Testis (tissue), 3 donors: ENCODE results near the gene GALNT9. TPM values are rescaled to one million over a fixed set of nuclear protein-coding genes. Genes with fewer than 3 reads are reported as not detected.

ENCODE experiments used
- DNase-seq: peaks from one replicate; pipeline ENCODE4 v3.0.0-alpha.2; 2019
- H3K27ac ChIP-seq, 2 donors: fragments of 200-600 bp; sonication (generic); one replicate each; pipeline ENCODE4 v1.5.1; 2019
- H3K27me3 ChIP-seq: fragments of 200-600 bp; sonication (generic); one replicate; pipeline ENCODE4 v1.5.1; 2019
- H3K36me3 ChIP-seq: fragments of 200-600 bp; sonication (generic); one replicate; pipeline ENCODE4 v1.5.1; 2017; ENCODE audit warnings: low read depth; ENCODE audit errors: missing control alignments
- H3K4me1 ChIP-seq: fragments of 200-600 bp; sonication (generic); one replicate; pipeline ENCODE4 v1.5.1; 2019
- H3K4me3 ChIP-seq, 2 donors: fragments of 200-600 bp; sonication (generic); one replicate each; pipeline ENCODE4 v1.5.1; 2017 to 2019
- H3K9me3 ChIP-seq: fragments of 200-600 bp; sonication (generic); one replicate; pipeline ENCODE4 v1.5.1; 2017
- POLR2A ChIP-seq: fragments of 450-650 bp; IDR thresholded peaks from one replicate; pipeline ENCODE4 v1.6.1; 2017; ENCODE audit warnings: antibody characterized with exemption, mild to moderate bottlenecking, moderate library complexity
- WGBS, 2 donors: methylation state at CpG; one replicate each; pipeline ENCODE4 v1.1.5; 2018; 5-methylcytosine and 5-hydroxymethylcytosine counted together
- intact Hi-C: fragments of 100-400 bp; cut with DNase I; formaldehyde crosslinking; loops from one replicate; pipeline ENCODE4 v1.15.1; 2023; ENCODE audit warnings: low total_unique reads
- polyA plus RNA-seq: library from polyadenylated mRNA; stranded (reverse); fragments of 350-450 nt; fragmentation: Illumina TruSeq; extraction: RNeasy Lipid Tissue Mini Kit (QIAGEN cat#74804); gene quantifications from one replicate; pipeline ENCODE4 v1.2.3, GENCODE V29; 2014; ENCODE audit warnings: low read depth, low replicate concordance; ENCODE audit not compliant: insufficient read depth
- total RNA-seq, 2 donors: library from RNA; depleted of rRNA; stranded (reverse); fragments of >200 nt; gene quantifications; one replicate each; pipeline ENCODE4 v1.2.3, GENCODE V29; 2016
- TF ChIP-seq, protein P1 (sequence below), 3 experiments: fragments of 450-650 bp in 2 of 3; fragments of 200-600 bp in 1 of 3; sonication (generic) in 1 of 3; IDR thresholded peaks; one replicate each; pipeline ENCODE4 v1.5.1; 2016 to 2019; ENCODE audit warnings: antibody characterized with exemption in 3 of 3, mild to moderate bottlenecking in 2 of 3, moderate library complexity in 1 of 3

The GALNT9 gene
- total and polyA plus RNA-seq, 3 donors from 2014 or later = 1.1 to 1.5 (median 1.3) TPM

DNA sequence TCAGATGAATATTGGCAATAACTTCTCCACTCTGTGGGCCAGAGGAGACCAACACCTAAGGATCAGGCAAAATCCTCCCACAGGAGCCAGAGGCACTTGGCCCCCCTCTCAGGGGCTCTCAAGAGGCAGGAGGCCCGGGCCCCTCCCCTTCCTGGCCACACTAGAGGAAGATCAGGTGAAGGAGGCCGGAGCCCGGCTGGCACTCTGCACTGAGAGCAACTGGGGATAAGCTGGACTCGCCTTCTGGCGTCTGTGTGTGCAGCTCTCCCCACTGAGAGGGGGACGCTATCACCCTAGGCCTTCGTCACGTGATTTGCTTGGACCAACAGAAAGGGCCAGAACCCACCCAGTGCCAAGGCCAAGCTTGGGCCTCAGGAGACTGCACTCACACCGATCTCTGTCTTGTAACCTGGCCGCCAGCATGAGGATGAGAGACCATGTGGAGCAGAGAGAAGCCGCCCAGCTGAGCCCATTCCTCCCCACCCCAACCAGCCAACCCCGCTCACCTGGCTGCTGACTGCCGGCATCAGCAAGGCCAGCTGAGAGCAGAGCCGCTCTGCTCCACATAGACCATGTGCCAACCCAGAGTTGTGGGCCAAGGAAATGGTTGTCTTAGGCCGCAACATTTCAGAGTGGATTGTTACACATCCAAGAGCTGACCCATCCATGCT lies 121.1 kb downstream of the GALNT9 start:
- Histone ChIP-seq H3K36me3 (no peaks in the 10 kb centered on the region), H3K4me3 (no peak overlapping the region), H3K4me1 (peaks cover 3% of the 10 kb centered on the region), H3K9me3 (no peaks in the 10 kb centered on the region), H3K27ac (no peak overlapping the region), H3K27me3 (no peaks in the 10 kb centered on the region)
- intact Hi-C loops = no loop called here
- TF ChIP-seq POLR2A = no peak
- TF ChIP-seq, protein P1, sequence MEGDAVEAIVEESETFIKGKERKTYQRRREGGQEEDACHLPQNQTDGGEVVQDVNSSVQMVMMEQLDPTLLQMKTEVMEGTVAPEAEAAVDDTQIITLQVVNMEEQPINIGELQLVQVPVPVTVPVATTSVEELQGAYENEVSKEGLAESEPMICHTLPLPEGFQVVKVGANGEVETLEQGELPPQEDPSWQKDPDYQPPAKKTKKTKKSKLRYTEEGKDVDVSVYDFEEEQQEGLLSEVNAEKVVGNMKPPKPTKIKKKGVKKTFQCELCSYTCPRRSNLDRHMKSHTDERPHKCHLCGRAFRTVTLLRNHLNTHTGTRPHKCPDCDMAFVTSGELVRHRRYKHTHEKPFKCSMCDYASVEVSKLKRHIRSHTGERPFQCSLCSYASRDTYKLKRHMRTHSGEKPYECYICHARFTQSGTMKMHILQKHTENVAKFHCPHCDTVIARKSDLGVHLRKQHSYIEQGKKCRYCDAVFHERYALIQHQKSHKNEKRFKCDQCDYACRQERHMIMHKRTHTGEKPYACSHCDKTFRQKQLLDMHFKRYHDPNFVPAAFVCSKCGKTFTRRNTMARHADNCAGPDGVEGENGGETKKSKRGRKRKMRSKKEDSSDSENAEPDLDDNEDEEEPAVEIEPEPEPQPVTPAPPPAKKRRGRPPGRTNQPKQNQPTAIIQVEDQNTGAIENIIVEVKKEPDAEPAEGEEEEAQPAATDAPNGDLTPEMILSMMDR (IDR thresholded peaks at IDR 0.05) = no peak
- 95 to 100% methylated on average over 6 to 15 of the region's 15 CpGs for WGBS, 2 donors
- no peak for DNase-seq

DNA sequence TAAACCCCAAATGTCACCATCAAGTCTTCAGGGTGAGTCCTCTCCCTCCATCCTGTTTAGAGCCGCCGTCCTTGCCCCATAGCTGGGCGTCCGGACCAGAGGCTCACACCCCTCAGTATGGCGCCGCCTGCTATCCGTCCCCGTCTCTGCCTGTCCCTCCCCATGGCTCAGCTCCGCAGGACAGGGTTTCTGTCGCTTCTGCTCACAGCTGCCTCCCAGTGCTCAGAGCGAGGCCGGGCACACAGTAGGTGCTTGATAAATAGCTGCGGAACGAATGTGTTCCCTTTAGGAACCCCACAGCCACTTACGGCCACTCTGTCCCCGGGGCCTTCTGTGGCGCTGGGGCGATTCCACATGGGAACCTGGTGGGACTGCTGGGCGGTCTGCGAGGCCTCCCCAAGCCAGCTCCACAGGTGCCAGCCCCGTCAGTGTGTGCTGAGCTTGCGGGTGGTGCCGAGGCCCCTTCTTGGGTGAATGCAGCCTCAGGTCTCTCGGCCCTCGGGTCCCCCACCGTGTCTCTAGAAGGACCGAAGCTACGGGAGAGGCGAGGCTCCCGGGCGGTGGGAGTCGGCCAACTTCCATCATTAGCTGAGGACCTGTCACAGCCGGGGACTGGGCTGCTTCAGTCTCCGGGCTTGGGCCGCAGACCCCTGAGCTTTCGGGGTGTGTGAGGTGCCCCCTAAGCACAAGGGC lies 122.2 kb downstream of the GALNT9 start:
- TF ChIP-seq, protein P1 (IDR thresholded peaks at IDR 0.05) = no peak
- TF ChIP-seq POLR2A = no peak

GRCh38 chr12:132206046-132206434 lies 123.3 kb downstream of the GALNT9 start:
- no peak overlapping the region for H3K27ac ChIP-seq
- WGBS, 2 donors = 59 to 64% methylated on average over 6 to 14 of the region's 14 CpGs
- H3K36me3 ChIP-seq = no peaks in the 10 kb centered on the region
- DNase-seq = no peak
- H3K4me3 ChIP-seq = no peak overlapping the region
- H3K4me1 ChIP-seq = peaks cover 3% of the 10 kb centered on the region
- H3K27me3 ChIP-seq = no peaks in the 10 kb centered on the region
- H3K9me3 ChIP-seq = no peaks in the 10 kb centered on the region
- TF ChIP-seq, protein P1 (IDR thresholded peaks at IDR 0.05) = no peak
- TF ChIP-seq POLR2A = no peak
- intact Hi-C loops = no loop called here

More for the DNA sequence above, 122.2 kb downstream of the GALNT9 start:
- no peak for DNase-seq
- intact Hi-C loops = no loop called here
- no peaks in the 10 kb centered on the region for H3K27me3 ChIP-seq
- no peak overlapping the region for H3K27ac ChIP-seq
- H3K4me3 ChIP-seq = no peak overlapping the region
- H3K36me3 ChIP-seq = no peaks in the 10 kb centered on the region
- H3K9me3 ChIP-seq = no peaks in the 10 kb centered on the region
- peaks cover 3% of the 10 kb centered on the region for H3K4me1 ChIP-seq
- 90 to 92% methylated on average over 16 to 36 of the region's 36 CpGs for WGBS, 2 donors

- intact Hi-C loops = no loop called here
- DNase-seq = no peak
These were observed 123.9 kb downstream of the GALNT9 start for GRCh38 chr12:132205271-132206045.

More at GRCh38 chr12:132205271-132206045, 123.9 kb downstream of the GALNT9 start:
- Histone ChIP-seq H3K9me3 (no peaks in the 10 kb centered on the region), H3K27ac (no peak overlapping the region), H3K4me1 (peaks cover 3% of the 10 kb centered on the region), H3K36me3 (no peaks in the 10 kb centered on the region), H3K27me3 (no peaks in the 10 kb centered on the region), H3K4me3 (no peak overlapping the region)
- 17 to 43% methylated on average over 35 to 53 of the region's 53 CpGs for WGBS, 2 donors
- no peak for TF ChIP-seq POLR2A
- TF ChIP-seq, protein P1 (IDR thresholded peaks at IDR 0.05) = no peak
